Measurements from ENCODE around the gene ATRNL1. TPM values are rescaled to one million over a fixed set of nuclear protein-coding genes. Genes with fewer than 3 reads are reported as not detected.

Gene ATRNL1
- total RNA-seq, 1 experiment from 2014 or later, result 1.3 TPM

DNA sequence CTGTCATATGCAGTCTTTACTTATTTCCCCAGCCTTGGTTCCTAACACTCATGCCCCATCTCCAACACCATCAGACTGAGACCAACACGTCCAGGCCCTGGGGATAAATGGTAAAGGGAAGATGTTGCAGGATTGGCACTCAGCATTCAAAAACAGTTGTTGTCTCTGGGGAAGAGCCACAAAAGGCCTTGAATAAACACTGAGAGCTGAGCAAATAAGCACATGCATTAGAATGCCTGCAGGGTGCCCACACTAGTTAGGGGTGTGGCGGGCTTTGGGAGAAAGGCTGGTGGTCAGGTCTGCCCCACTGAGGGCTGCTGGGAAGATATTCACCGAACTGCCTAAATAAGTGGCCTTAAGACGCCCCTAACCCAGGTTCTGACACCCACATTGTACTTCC lies 788.9 kb downstream of the ATRNL1 start:
- Histone ChIP-seq H3K36me3 (ENCODE audit: control insufficient read depth in 1 of 2, insufficient read depth in 2 of 2, low read length in 2 of 2) (no peaks in the 10 kb centered on the region), H3K27ac (ENCODE audit: low read depth, low read length) (no peak overlapping the region), H3K9me2 (ENCODE audit: insufficient read depth) (no peaks in the 10 kb centered on the region), H3K4me1 (ENCODE audit: control insufficient read depth in 1 of 2, insufficient read depth in 2 of 2, low read length in 2 of 2) (no peaks in the 10 kb centered on the region), H3K9me3 (ENCODE audit: control insufficient read depth in 1 of 2, insufficient read depth in 1 of 2, low read depth in 1 of 2, low read length in 2 of 2) (no peaks in the 10 kb centered on the region), H3K79me2 (ENCODE audit: insufficient read depth, low read length) (no peaks in the 10 kb centered on the region), H3K4me3 (replicated peaks in 1 of 2; ENCODE audit: low read depth in 1 of 2, low read length in 2 of 2) (no peak overlapping the region), H3K9ac (ENCODE audit: low read length) (no peak overlapping the region), H2AFZ (ENCODE audit: low read depth, low read length, poor library complexity, severe bottlenecking) (no peak overlapping the region), H3K4me2 (ENCODE audit: low read length) (no peak overlapping the region), H3K27me3 (ENCODE audit: insufficient read depth, low read length) (peaks cover 50% of the 10 kb centered on the region), H4K20me1 (ENCODE audit: insufficient read depth) (no peaks in the 10 kb centered on the region)
- no TSS peak for BruUV-seq (replicated peaks)
- no peak for DNase-seq (ENCODE audit: low read depth, low spot score)
- TF ChIP-seq POLR2A (IDR thresholded peaks at IDR 0.05; ENCODE audit: borderline replicate concordance, extremely low read depth, insufficient read depth, insufficient read length) (no peak), JUND (IDR thresholded peaks at IDR 0.05) (no peak), ZNF274 (IDR thresholded peaks at IDR 0.05; ENCODE audit: low read depth, low read length) (no peak), SP1 (IDR thresholded peaks at IDR 0.05; ENCODE audit: low read depth) (no peak), TCF7L2 (IDR thresholded peaks at IDR 0.05; ENCODE audit: borderline replicate concordance, extremely low read depth, insufficient read depth, insufficient read length) (no peak), POLR2AphosphoS5 (IDR thresholded peaks at IDR 0.05; ENCODE audit: low read depth, low read length) (no peak), SIN3A (IDR thresholded peaks at IDR 0.05; ENCODE audit: low read depth) (no peak), RAD21 (IDR thresholded peaks at IDR 0.05; ENCODE audit: low read depth) (no peak), CEBPB (IDR thresholded peaks at IDR 0.05; ENCODE audit: low read depth) (no peak)
- TF ChIP-seq, protein P1, sequence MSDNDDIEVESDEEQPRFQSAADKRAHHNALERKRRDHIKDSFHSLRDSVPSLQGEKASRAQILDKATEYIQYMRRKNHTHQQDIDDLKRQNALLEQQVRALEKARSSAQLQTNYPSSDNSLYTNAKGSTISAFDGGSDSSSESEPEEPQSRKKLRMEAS (IDR thresholded peaks at IDR 0.05), result no peak
- TF ChIP-seq, protein P2, sequence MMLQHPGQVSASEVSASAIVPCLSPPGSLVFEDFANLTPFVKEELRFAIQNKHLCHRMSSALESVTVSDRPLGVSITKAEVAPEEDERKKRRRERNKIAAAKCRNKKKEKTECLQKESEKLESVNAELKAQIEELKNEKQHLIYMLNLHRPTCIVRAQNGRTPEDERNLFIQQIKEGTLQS (IDR thresholded peaks at IDR 0.05), result no peak
- TF ChIP-seq, protein P3, sequence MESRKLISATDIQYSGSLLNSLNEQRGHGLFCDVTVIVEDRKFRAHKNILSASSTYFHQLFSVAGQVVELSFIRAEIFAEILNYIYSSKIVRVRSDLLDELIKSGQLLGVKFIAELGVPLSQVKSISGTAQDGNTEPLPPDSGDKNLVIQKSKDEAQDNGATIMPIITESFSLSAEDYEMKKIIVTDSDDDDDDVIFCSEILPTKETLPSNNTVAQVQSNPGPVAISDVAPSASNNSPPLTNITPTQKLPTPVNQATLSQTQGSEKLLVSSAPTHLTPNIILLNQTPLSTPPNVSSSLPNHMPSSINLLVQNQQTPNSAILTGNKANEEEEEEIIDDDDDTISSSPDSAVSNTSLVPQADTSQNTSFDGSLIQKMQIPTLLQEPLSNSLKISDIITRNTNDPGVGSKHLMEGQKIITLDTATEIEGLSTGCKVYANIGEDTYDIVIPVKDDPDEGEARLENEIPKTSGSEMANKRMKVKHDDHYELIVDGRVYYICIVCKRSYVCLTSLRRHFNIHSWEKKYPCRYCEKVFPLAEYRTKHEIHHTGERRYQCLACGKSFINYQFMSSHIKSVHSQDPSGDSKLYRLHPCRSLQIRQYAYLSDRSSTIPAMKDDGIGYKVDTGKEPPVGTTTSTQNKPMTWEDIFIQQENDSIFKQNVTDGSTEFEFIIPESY (IDR thresholded peaks at IDR 0.05; ENCODE audit: extremely low read depth, insufficient replicate concordance, low read length), result no peak
- TF ChIP-seq, protein P4, sequence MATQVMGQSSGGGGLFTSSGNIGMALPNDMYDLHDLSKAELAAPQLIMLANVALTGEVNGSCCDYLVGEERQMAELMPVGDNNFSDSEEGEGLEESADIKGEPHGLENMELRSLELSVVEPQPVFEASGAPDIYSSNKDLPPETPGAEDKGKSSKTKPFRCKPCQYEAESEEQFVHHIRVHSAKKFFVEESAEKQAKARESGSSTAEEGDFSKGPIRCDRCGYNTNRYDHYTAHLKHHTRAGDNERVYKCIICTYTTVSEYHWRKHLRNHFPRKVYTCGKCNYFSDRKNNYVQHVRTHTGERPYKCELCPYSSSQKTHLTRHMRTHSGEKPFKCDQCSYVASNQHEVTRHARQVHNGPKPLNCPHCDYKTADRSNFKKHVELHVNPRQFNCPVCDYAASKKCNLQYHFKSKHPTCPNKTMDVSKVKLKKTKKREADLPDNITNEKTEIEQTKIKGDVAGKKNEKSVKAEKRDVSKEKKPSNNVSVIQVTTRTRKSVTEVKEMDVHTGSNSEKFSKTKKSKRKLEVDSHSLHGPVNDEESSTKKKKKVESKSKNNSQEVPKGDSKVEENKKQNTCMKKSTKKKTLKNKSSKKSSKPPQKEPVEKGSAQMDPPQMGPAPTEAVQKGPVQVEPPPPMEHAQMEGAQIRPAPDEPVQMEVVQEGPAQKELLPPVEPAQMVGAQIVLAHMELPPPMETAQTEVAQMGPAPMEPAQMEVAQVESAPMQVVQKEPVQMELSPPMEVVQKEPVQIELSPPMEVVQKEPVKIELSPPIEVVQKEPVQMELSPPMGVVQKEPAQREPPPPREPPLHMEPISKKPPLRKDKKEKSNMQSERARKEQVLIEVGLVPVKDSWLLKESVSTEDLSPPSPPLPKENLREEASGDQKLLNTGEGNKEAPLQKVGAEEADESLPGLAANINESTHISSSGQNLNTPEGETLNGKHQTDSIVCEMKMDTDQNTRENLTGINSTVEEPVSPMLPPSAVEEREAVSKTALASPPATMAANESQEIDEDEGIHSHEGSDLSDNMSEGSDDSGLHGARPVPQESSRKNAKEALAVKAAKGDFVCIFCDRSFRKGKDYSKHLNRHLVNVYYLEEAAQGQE (IDR thresholded peaks at IDR 0.05; ENCODE audit: low read depth), result no peak
- RAD21 ChIA-PET (ENCODE audit: low non-redundant PET in 1 of 2, low total read pairs in 2 of 2, uncharacterized antibody in 2 of 2, unreplicated experiment in 2 of 2), result no interaction called here
- POLR2A ChIA-PET, result no interaction called here
- ATAC-seq, result no peak
- CTCF ChIA-PET, result no interaction called here
- intact Hi-C loops (cut with micrococcal nuclease), result no loop called here
